ENCODE data around the gene RASA1. TPM values are rescaled to one million over a fixed set of nuclear protein-coding genes. Genes with fewer than 3 reads are reported as not detected.

RASA1 gene
- total and polyA plus RNA-seq, 4 donors = 34.3 to 46.9 (median 40.3) TPM

- no peak overlapping the region for H3K4me3 ChIP-seq (ENCODE audit: low read depth, low read length)
- 90% methylated on average over 1 of the region's 2 CpGs for WGBS (ENCODE audit: insufficient coverage)
- H3K9me3 ChIP-seq (ENCODE audit: control insufficient read depth, insufficient read depth, low read length) = no peaks in the 10 kb centered on the region
- DNase-seq (ENCODE audit: low read depth in 4 of 6, low spot score in 6 of 6) = no peak
- peaks cover 4% of the 10 kb centered on the region for H3K36me3 ChIP-seq (ENCODE audit: control insufficient read depth, insufficient read depth, low read length)
- H3K27me3 ChIP-seq (ENCODE audit: control insufficient read depth, insufficient read depth, low read length) = no peaks in the 10 kb centered on the region
- no peaks in the 10 kb centered on the region for H3K4me1 ChIP-seq (ENCODE audit: control insufficient read depth, insufficient read depth, low read length)
- no peak overlapping the region for H3K27ac ChIP-seq (ENCODE audit: low read depth, low read length)
These were observed 73.0 kb downstream of the RASA1 start for GRCh38 chr5:87340716-87341115.

GRCh38 chr5:87347272-87347671, 79.6 kb downstream of the RASA1 start:
- no CpG with 5 or more reads among the region's 1 CpG for WGBS (ENCODE audit: insufficient coverage)

GRCh38 chr5:87347841-87348240, 80.2 kb downstream of the RASA1 start:
- Histone ChIP-seq H3K9me3 (ENCODE audit: control insufficient read depth, insufficient read depth, low read length) (no peaks in the 10 kb centered on the region), H3K27ac (ENCODE audit: low read depth, low read length) (no peak overlapping the region), H3K36me3 (ENCODE audit: control insufficient read depth, insufficient read depth, low read length) (peaks cover 4% of the 10 kb centered on the region), H3K4me3 (ENCODE audit: low read depth, low read length) (no peak overlapping the region), H3K27me3 (ENCODE audit: control insufficient read depth, insufficient read depth, low read length) (no peaks in the 10 kb centered on the region), H3K4me1 (ENCODE audit: control insufficient read depth, insufficient read depth, low read length) (no peaks in the 10 kb centered on the region)
- no peak for DNase-seq (ENCODE audit: low read depth in 4 of 6, low spot score in 6 of 6)

More at GRCh38 chr5:87347272-87347671, 79.6 kb downstream of the RASA1 start:
- no peaks in the 10 kb centered on the region for H3K4me1 ChIP-seq (ENCODE audit: control insufficient read depth, insufficient read depth, low read length)
- no peaks in the 10 kb centered on the region for H3K9me3 ChIP-seq (ENCODE audit: control insufficient read depth, insufficient read depth, low read length)
- no peaks in the 10 kb centered on the region for H3K27me3 ChIP-seq (ENCODE audit: control insufficient read depth, insufficient read depth, low read length)
- H3K36me3 ChIP-seq (ENCODE audit: control insufficient read depth, insufficient read depth, low read length) = peaks cover 4% of the 10 kb centered on the region
- DNase-seq (ENCODE audit: low read depth in 4 of 6, low spot score in 6 of 6) = no peak
- H3K27ac ChIP-seq (ENCODE audit: low read depth, low read length) = no peak overlapping the region
- no peak overlapping the region for H3K4me3 ChIP-seq (ENCODE audit: low read depth, low read length)

- H3K27me3 ChIP-seq (ENCODE audit: control insufficient read depth, insufficient read depth, low read length) = no peaks in the 10 kb centered on the region
- no peak overlapping the region for H3K27ac ChIP-seq (ENCODE audit: low read depth, low read length)
- no peaks in the 10 kb centered on the region for H3K4me1 ChIP-seq (ENCODE audit: control insufficient read depth, insufficient read depth, low read length)
- H3K9me3 ChIP-seq (ENCODE audit: control insufficient read depth, insufficient read depth, low read length) = no peaks in the 10 kb centered on the region
- no CpG with 5 or more reads among the region's 1 CpG for WGBS (ENCODE audit: insufficient coverage)
- no peak overlapping the region for H3K4me3 ChIP-seq (ENCODE audit: low read depth, low read length)
- no peaks in the 10 kb centered on the region for H3K36me3 ChIP-seq (ENCODE audit: control insufficient read depth, insufficient read depth, low read length)
- DNase-seq (ENCODE audit: low read depth in 4 of 6, low spot score in 6 of 6) = no peak
These were observed 86.8 kb downstream of the RASA1 start for GRCh38 chr5:87354496-87354895.

GRCh38 chr5:87359106-87359505, 91.4 kb downstream of the RASA1 start:
- no peaks in the 10 kb centered on the region for H3K4me1 ChIP-seq (ENCODE audit: control insufficient read depth, insufficient read depth, low read length)
- no peak for DNase-seq (ENCODE audit: low read depth in 4 of 6, low spot score in 6 of 6)
- no peak overlapping the region for H3K27ac ChIP-seq (ENCODE audit: low read depth, low read length)
- H3K27me3 ChIP-seq (ENCODE audit: control insufficient read depth, insufficient read depth, low read length) = no peaks in the 10 kb centered on the region
- no peak overlapping the region for H3K4me3 ChIP-seq (ENCODE audit: low read depth, low read length)
- H3K36me3 ChIP-seq (ENCODE audit: control insufficient read depth, insufficient read depth, low read length) = peaks cover 3% of the 10 kb centered on the region
- no peaks in the 10 kb centered on the region for H3K9me3 ChIP-seq (ENCODE audit: control insufficient read depth, insufficient read depth, low read length)
- WGBS (ENCODE audit: insufficient coverage) = no CpG with 5 or more reads among the region's 2 CpGs

GRCh38 chr5:87360132-87360531, 92.4 kb downstream of the RASA1 start:
- H3K27ac ChIP-seq (ENCODE audit: low read depth, low read length) = no peak overlapping the region
- DNase-seq (ENCODE audit: low read depth in 4 of 6, low spot score in 6 of 6) = no peak
- H3K27me3 ChIP-seq (ENCODE audit: control insufficient read depth, insufficient read depth, low read length) = no peaks in the 10 kb centered on the region
- peaks cover 3% of the 10 kb centered on the region for H3K36me3 ChIP-seq (ENCODE audit: control insufficient read depth, insufficient read depth, low read length)
- no peaks in the 10 kb centered on the region for H3K4me1 ChIP-seq (ENCODE audit: control insufficient read depth, insufficient read depth, low read length)
- no peaks in the 10 kb centered on the region for H3K9me3 ChIP-seq (ENCODE audit: control insufficient read depth, insufficient read depth, low read length)
- no peak overlapping the region for H3K4me3 ChIP-seq (ENCODE audit: low read depth, low read length)
- 90% methylated on average over 2 of the region's 11 CpGs for WGBS (ENCODE audit: insufficient coverage)

- no peaks in the 10 kb centered on the region for H3K4me1 ChIP-seq (ENCODE audit: control insufficient read depth, insufficient read depth, low read length)
- H3K9me3 ChIP-seq (ENCODE audit: control insufficient read depth, insufficient read depth, low read length) = no peaks in the 10 kb centered on the region
- no CpG with 5 or more reads among the region's 2 CpGs for WGBS (ENCODE audit: insufficient coverage)
- H3K27ac ChIP-seq (ENCODE audit: low read depth, low read length) = no peak overlapping the region
- no peaks in the 10 kb centered on the region for H3K27me3 ChIP-seq (ENCODE audit: control insufficient read depth, insufficient read depth, low read length)
- H3K36me3 ChIP-seq (ENCODE audit: control insufficient read depth, insufficient read depth, low read length) = peaks cover 3% of the 10 kb centered on the region
- no peak overlapping the region for H3K4me3 ChIP-seq (ENCODE audit: low read depth, low read length)
- peak in 1 of 6 donors; percentile 7 for DNase-seq (ENCODE audit: low read depth in 4 of 6, low spot score in 6 of 6)
These were observed 93.4 kb downstream of the RASA1 start for GRCh38 chr5:87361031-87361445.

GRCh38 chr5:87361536-87362213, 94.0 kb downstream of the RASA1 start:
- no CpG with 5 or more reads among the region's 1 CpG for WGBS (ENCODE audit: insufficient coverage)
- Histone ChIP-seq H3K36me3 (ENCODE audit: control insufficient read depth, insufficient read depth, low read length) (peaks cover 3% of the 10 kb centered on the region), H3K27me3 (ENCODE audit: control insufficient read depth, insufficient read depth, low read length) (no peaks in the 10 kb centered on the region), H3K9me3 (ENCODE audit: control insufficient read depth, insufficient read depth, low read length) (no peaks in the 10 kb centered on the region), H3K4me1 (ENCODE audit: control insufficient read depth, insufficient read depth, low read length) (no peaks in the 10 kb centered on the region), H3K27ac (ENCODE audit: low read depth, low read length) (no peak overlapping the region), H3K4me3 (ENCODE audit: low read depth, low read length) (no peak overlapping the region)
- DNase-seq (ENCODE audit: low read depth in 4 of 6, low spot score in 6 of 6) = no peak

- Histone ChIP-seq H3K9me3 (ENCODE audit: control insufficient read depth, insufficient read depth, low read length) (no peaks in the 10 kb centered on the region), H3K4me1 (ENCODE audit: control insufficient read depth, insufficient read depth, low read length) (no peaks in the 10 kb centered on the region), H3K27ac (ENCODE audit: low read depth, low read length) (no peak overlapping the region), H3K27me3 (ENCODE audit: control insufficient read depth, insufficient read depth, low read length) (no peaks in the 10 kb centered on the region), H3K4me3 (ENCODE audit: low read depth, low read length) (no peak overlapping the region), H3K36me3 (ENCODE audit: control insufficient read depth, insufficient read depth, low read length) (no peaks in the 10 kb centered on the region)
- WGBS (ENCODE audit: insufficient coverage) = no CpG with 5 or more reads among the region's 2 CpGs
- no peak for DNase-seq (ENCODE audit: low read depth in 4 of 6, low spot score in 6 of 6)
These were observed 99.6 kb downstream of the RASA1 start for GRCh38 chr5:87367243-87367642.

GRCh38 chr5:87368601-87369000, 100.9 kb downstream of the RASA1 start:
- no CpG with 5 or more reads among the region's 3 CpGs for WGBS (ENCODE audit: insufficient coverage)
- DNase-seq (ENCODE audit: low read depth in 4 of 6, low spot score in 6 of 6) = peak in 1 of 6 donors; percentile 11
- H3K9me3 ChIP-seq (ENCODE audit: control insufficient read depth, insufficient read depth, low read length) = no peaks in the 10 kb centered on the region
- H3K36me3 ChIP-seq (ENCODE audit: control insufficient read depth, insufficient read depth, low read length) = no peaks in the 10 kb centered on the region
- no peaks in the 10 kb centered on the region for H3K27me3 ChIP-seq (ENCODE audit: control insufficient read depth, insufficient read depth, low read length)
- H3K27ac ChIP-seq (ENCODE audit: low read depth, low read length) = no peak overlapping the region
- no peak overlapping the region for H3K4me3 ChIP-seq (ENCODE audit: low read depth, low read length)
- no peaks in the 10 kb centered on the region for H3K4me1 ChIP-seq (ENCODE audit: control insufficient read depth, insufficient read depth, low read length)

Measured in spinal cord (tissue), 10 donors.